HEK293 (cell line): ENCODE results near the gene BEST2.

ENCODE experiments used
- CTCF ChIA-PET: fragments of 350-600 bp; formaldehyde crosslinking; extraction: SDS; loops from one replicate; lab custom pipeline; 2021; ENCODE audit warnings: antibody characterized with exemption; lab: Yijun Ruan, JAX
- POLR2A ChIA-PET: fragments of 300-600 bp; formaldehyde crosslinking; extraction: SDS; loops from one replicate; lab custom pipeline; 2020; ENCODE audit warnings: antibody characterized with exemption, inconsistent platforms; lab: Yijun Ruan, JAX
- H3K27ac ChIP-seq: fragments of 200-500 bp; sonication (Bioruptor generic); 2 replicates; pipeline ENCODE4 v1.5.1; 2014; ENCODE audit warnings: low read depth, low read length, control low read depth, inconsistent platforms; ENCODE audit errors: extremely low read depth
- H3K36me3 ChIP-seq, 2 experiments: fragments of 200-500 bp in 1 of 2; sonication (Bioruptor generic) in 1 of 2; 1 replicate in 1 of 2; 2 replicates in 1 of 2; pipeline ENCODE4 v1.5.1; 2014 to 2017; ENCODE audit warnings: inconsistent platforms in 2 of 2, low read length in 2 of 2; ENCODE audit not compliant: control insufficient read depth in 2 of 2, insufficient read depth in 1 of 2
- H3K4me1 ChIP-seq: fragments of 200-500 bp; sonication (Bioruptor generic); 2 replicates; pipeline ENCODE4 v1.5.1; 2014; ENCODE audit warnings: mild to moderate bottlenecking, low read length, inconsistent platforms; ENCODE audit not compliant: control insufficient read depth, insufficient read depth
- H3K4me3 ChIP-seq: 2 replicates; pipeline ENCODE4 v1.5.1; 2011; ENCODE audit warnings: low read depth, mild to moderate bottlenecking, control low read depth, low read length, moderate library complexity
- H3K9me3 ChIP-seq: fragments of 200-500 bp; sonication (Bioruptor generic); 2 replicates; pipeline ENCODE4 v1.5.1; 2014; ENCODE audit warnings: low read depth, low read length, inconsistent platforms; ENCODE audit not compliant: control insufficient read depth, insufficient read depth
- BCL11A ChIP-seq: fragments of 450-650 bp; formaldehyde crosslinking; IDR thresholded peaks from 2 replicates; pipeline ENCODE4 v1.5.1; 2016; ENCODE audit warnings: low read depth, missing biosample characterization, missing genetic modification characterization
- CTCF ChIP-seq: fragments of 450-650 bp; formaldehyde crosslinking; IDR thresholded peaks from 2 replicates; pipeline ENCODE4 v1.5.1; 2016; ENCODE audit warnings: missing biosample characterization, missing genetic modification characterization
- GLIS2 ChIP-seq: fragments of 450-650 bp; formaldehyde crosslinking; IDR thresholded peaks from 2 replicates; pipeline ENCODE4 v1.5.1; 2016; ENCODE audit warnings: missing biosample characterization, missing genetic modification characterization
- HOXA7 ChIP-seq: sonication (generic); formaldehyde crosslinking; IDR thresholded peaks from 2 replicates; pipeline ENCODE4 v1.8.1; 2022; ENCODE audit warnings: missing genetic modification reagents, borderline replicate concordance
- KLF1 ChIP-seq: fragments of 450-650 bp; formaldehyde crosslinking; IDR thresholded peaks from 2 replicates; pipeline ENCODE4 v1.5.1; 2016; ENCODE audit warnings: missing biosample characterization, missing genetic modification characterization
- KLF8 ChIP-seq: fragments of 450-650 bp; formaldehyde crosslinking; IDR thresholded peaks from 2 replicates; pipeline ENCODE4 v1.5.1; 2016; ENCODE audit warnings: missing biosample characterization, missing genetic modification characterization
- KLF9 ChIP-seq: fragments of 450-650 bp; formaldehyde crosslinking; IDR thresholded peaks from 2 replicates; pipeline ENCODE4 v1.5.1; 2016; ENCODE audit warnings: missing biosample characterization, missing genetic modification characterization, low read depth
- MYNN ChIP-seq: fragments of 450-650 bp; formaldehyde crosslinking; IDR thresholded peaks from 2 replicates; pipeline ENCODE4 v1.5.1; 2016; ENCODE audit warnings: missing biosample characterization, missing genetic modification characterization, borderline replicate concordance
- MZF1 ChIP-seq: fragments of 450-650 bp; formaldehyde crosslinking; IDR thresholded peaks from 2 replicates; pipeline ENCODE4 v1.5.1; 2017; ENCODE audit warnings: missing biosample characterization, missing genetic modification characterization, borderline replicate concordance
- PRDM1 ChIP-seq: fragments of 450-650 bp; formaldehyde crosslinking; IDR thresholded peaks from 2 replicates; pipeline ENCODE4; 2016; ENCODE audit warnings: missing biosample characterization, missing genetic modification characterization
- SP2 ChIP-seq: fragments of 450-650 bp; formaldehyde crosslinking; IDR thresholded peaks from 2 replicates; pipeline ENCODE4 v1.5.1; 2016; ENCODE audit warnings: missing biosample characterization, missing genetic modification characterization
- SP7 ChIP-seq: fragments of 450-650 bp; formaldehyde crosslinking; IDR thresholded peaks from 2 replicates; pipeline ENCODE4 v1.5.1; 2016; ENCODE audit warnings: missing biosample characterization, missing genetic modification characterization
- ZBTB10 ChIP-seq: fragments of 450-650 bp; formaldehyde crosslinking; IDR thresholded peaks from 2 replicates; pipeline ENCODE4 v1.5.1; 2016; ENCODE audit warnings: missing biosample characterization, missing genetic modification characterization
- ZBTB20 ChIP-seq: fragments of 450-650 bp; formaldehyde crosslinking; IDR thresholded peaks from 2 replicates; pipeline ENCODE4 v1.5.1; 2016; ENCODE audit warnings: missing biosample characterization, missing genetic modification characterization
- ZBTB21 ChIP-seq: fragments of 450-650 bp; formaldehyde crosslinking; IDR thresholded peaks from 2 replicates; pipeline ENCODE4 v1.5.1; 2017; ENCODE audit warnings: missing biosample characterization, missing genetic modification characterization
- ZBTB26 ChIP-seq: fragments of 450-650 bp; formaldehyde crosslinking; optimal IDR thresholded peaks from 2 replicates; pipeline ENCODE3; 2016; ENCODE audit warnings: missing biosample characterization, mild to moderate bottlenecking, missing genetic modification characterization
- ZBTB7A ChIP-seq: fragments of 450-650 bp; formaldehyde crosslinking; IDR thresholded peaks from 2 replicates; pipeline ENCODE4 v1.5.1; 2016; ENCODE audit warnings: low read depth, missing biosample characterization, missing genetic modification characterization
- ZIC2 ChIP-seq: fragments of 450-650 bp; formaldehyde crosslinking; IDR thresholded peaks from 2 replicates; pipeline ENCODE4 v1.5.1; 2016; ENCODE audit warnings: missing biosample characterization, missing genetic modification characterization
- ZNF174 ChIP-seq: fragments of 450-650 bp; formaldehyde crosslinking; IDR thresholded peaks from 2 replicates; pipeline ENCODE4 v1.5.0; 2017; ENCODE audit warnings: missing biosample characterization, mild to moderate bottlenecking, missing genetic modification characterization
- ZNF24 ChIP-seq: fragments of 450-650 bp; formaldehyde crosslinking; IDR thresholded peaks from 2 replicates; pipeline ENCODE4 v1.5.1; 2016; ENCODE audit warnings: missing biosample characterization, missing genetic modification characterization
- ZNF335 ChIP-seq: fragments of 450-650 bp; formaldehyde crosslinking; conservative IDR thresholded peaks from 2 replicates; pipeline ENCODE4 v1.5.1; 2016; ENCODE audit warnings: missing biosample characterization, missing genetic modification characterization
- ZNF544 ChIP-seq: fragments of 450-650 bp; formaldehyde crosslinking; IDR thresholded peaks from 2 replicates; pipeline ENCODE4 v1.5.0; 2017; ENCODE audit warnings: missing biosample characterization, missing genetic modification characterization
- ZNF560 ChIP-seq: fragments of 450-650 bp; formaldehyde crosslinking; IDR thresholded peaks from 2 replicates; pipeline ENCODE4 v1.5.1; 2017; ENCODE audit warnings: missing biosample characterization, missing genetic modification characterization, borderline replicate concordance
- ZNF600 ChIP-seq: fragments of 450-650 bp; formaldehyde crosslinking; IDR thresholded peaks from 2 replicates; pipeline ENCODE4 v1.5.1; 2016; ENCODE audit warnings: missing biosample characterization, missing genetic modification characterization
- ZNF621 ChIP-seq: fragments of 450-650 bp; formaldehyde crosslinking; IDR thresholded peaks from 2 replicates; pipeline ENCODE4 v1.5.1; 2017; ENCODE audit warnings: missing biosample characterization, missing genetic modification characterization
- ZNF692 ChIP-seq: fragments of 450-650 bp; formaldehyde crosslinking; IDR thresholded peaks from 2 replicates; pipeline ENCODE4 v1.5.1; 2016; ENCODE audit warnings: missing biosample characterization, missing genetic modification characterization
- ZNF76 ChIP-seq: fragments of 450-650 bp; formaldehyde crosslinking; IDR thresholded peaks from 2 replicates; pipeline ENCODE4; 2016; ENCODE audit warnings: low read depth, missing biosample characterization, missing genetic modification characterization, borderline replicate concordance
- ZNF843 ChIP-seq: fragments of 450-650 bp; formaldehyde crosslinking; IDR thresholded peaks from 2 replicates; pipeline ENCODE4 v1.5.1; 2016; ENCODE audit warnings: missing biosample characterization, missing genetic modification characterization

Gene BEST2

GRCh38 chr19:12789904-12790619 lies 38.5 kb downstream of the BEST2 start (continued):
- TF ChIP-seq ZNF76, result peak; percentile 74
- peak; percentile 87; the same call in 1 of the 2 replicates for TF ChIP-seq MYNN (tag by site-specific recombination)
- 0 out of 2 replicates have a peak, but pooled peaks have one; percentile 5 for TF ChIP-seq BCL11A
- peak; percentile 96 for TF ChIP-seq ZBTB20 (tag by site-specific recombination)
- TF ChIP-seq ZNF621 (tag by site-specific recombination), result no peak
- no peak; the same call in 1 of the 2 replicates for TF ChIP-seq ZNF24 (tag by site-specific recombination)
- peak; percentile 83 for TF ChIP-seq ZNF692 (tag by site-specific recombination)
- TF ChIP-seq SP2 (tag by site-specific recombination), result peak; percentile 93
- TF ChIP-seq PRDM1 (tag by site-specific recombination), result no peak
- peak; percentile 81 for TF ChIP-seq ZNF600 (tag by site-specific recombination)
- TF ChIP-seq ZBTB26, result peak; percentile 98
- TF ChIP-seq SP7, result peak; percentile 93
- TF ChIP-seq ZBTB21 (tag by site-specific recombination), result 0 out of 2 replicates have a peak, but pooled peaks have one; percentile 10
- TF ChIP-seq ZNF843 (tag by site-specific recombination), result peak; percentile 54; the same call in 1 of the 2 replicates
- peak; percentile 90 for TF ChIP-seq KLF1 (tag by site-specific recombination)
- TF ChIP-seq, all 188 proteins: peak for 63

- Histone ChIP-seq H3K27ac (peak overlapping the region; percentile 58; the same call in 1 of the 2 replicates), H3K4me3 (peak overlapping the region; percentile 43), H3K9me3 (no peaks in the 10 kb centered on the region), H3K36me3 (no peaks in the 10 kb centered on the region; a peak in 1 of 3 replicates), H3K4me1 (peaks cover 21% of the 10 kb centered on the region)
- ChIA-PET POLR2A (interaction anchor here (0.8 to 3.6 kb wide), 18 partner anchors 7 to 143 kb away, joined by 3 to 42 read pairs (median 5); partner anchors contain the start of genes DHPS, DNASE2, FARSA and PRDX2), CTCF (interaction anchor here (0.7 to 16.5 kb wide), 4 partner anchors 13 to 56 kb away, joined by 4 to 386 read pairs (median 120); partner anchors contain the start of gene HOOK2)
- TF ChIP-seq ZNF560 (tag by site-specific recombination) (no peak), CTCF (tag by site-specific recombination) (no peak), GLIS2 (tag by site-specific recombination) (0 out of 2 replicates have a peak, but pooled peaks have one; percentile 24), KLF8 (tag by site-specific recombination) (no peak), ZBTB7A (tag by site-specific recombination) (peak; percentile 89), MZF1 (tag by site-specific recombination) (no peak), ZBTB10 (tag by site-specific recombination) (peak; percentile 98), KLF9 (tag by site-specific recombination) (peak; percentile 60), ZNF544 (tag by site-specific recombination) (no peak), ZNF335 (tag by site-specific recombination) (no peak), ZNF174 (tag by site-specific recombination) (no peak), HOXA7 (CRISPR knock-in tag) (no peak), ZIC2 (tag by site-specific recombination) (no peak; the same call in 1 of the 2 replicates)
Observed at GRCh38 chr19:12790628-12791344, 39.2 kb downstream of the BEST2 start.
